Measurements from ENCODE around the gene C19orf47. TPM values are rescaled to one million over a fixed set of nuclear protein-coding genes. Genes with fewer than 3 reads are reported as not detected.

The C19orf47 gene
- total RNA-seq, 1 donor from 2014 or later = 25.8 TPM

- H3K4me3 Mint-ChIP-seq (ENCODE audit: unreplicated experiment) = peak overlapping the region; percentile 66
- H3K27me3 Mint-ChIP-seq (ENCODE audit: unreplicated experiment) = peaks cover 2% of the 10 kb centered on the region
- H3K4me1 Mint-ChIP-seq (ENCODE audit: low read depth, unreplicated experiment) = peaks cover 10% of the 10 kb centered on the region
- no peak for TF ChIP-seq CTCF (IDR thresholded peaks at IDR 0.05; ENCODE audit: partially characterized antibody, unreplicated experiment)
- H3K36me3 Mint-ChIP-seq (ENCODE audit: unreplicated experiment) = peaks cover 5% of the 10 kb centered on the region
- no peak for DNase-seq
- peaks cover 12% of the 10 kb centered on the region for H3K9me3 Mint-ChIP-seq (ENCODE audit: unreplicated experiment)
- peak overlapping the region; percentile 62 for H3K27ac Mint-ChIP-seq (ENCODE audit: unreplicated experiment)
Observed at GRCh38 chr19:40355975-40356680, 7.9 kb upstream of the C19orf47 start.

- no peak for TF ChIP-seq CTCF (IDR thresholded peaks at IDR 0.05; ENCODE audit: partially characterized antibody, unreplicated experiment)
- H3K36me3 Mint-ChIP-seq (ENCODE audit: unreplicated experiment) = peaks cover 5% of the 10 kb centered on the region
- H3K4me1 Mint-ChIP-seq (ENCODE audit: low read depth, unreplicated experiment) = peaks cover 6% of the 10 kb centered on the region
- peaks cover 14% of the 10 kb centered on the region for H3K9me3 Mint-ChIP-seq (ENCODE audit: unreplicated experiment)
- peak overlapping the region; percentile 100 for H3K4me3 Mint-ChIP-seq (ENCODE audit: unreplicated experiment)
- H3K27me3 Mint-ChIP-seq (ENCODE audit: unreplicated experiment) = peaks cover 5% of the 10 kb centered on the region
- DNase-seq = no peak
- peak overlapping the region; percentile 100 for H3K27ac Mint-ChIP-seq (ENCODE audit: unreplicated experiment)
Observed at GRCh38 chr19:40348961-40349507, 837 bp upstream of the C19orf47 start.

DNA sequence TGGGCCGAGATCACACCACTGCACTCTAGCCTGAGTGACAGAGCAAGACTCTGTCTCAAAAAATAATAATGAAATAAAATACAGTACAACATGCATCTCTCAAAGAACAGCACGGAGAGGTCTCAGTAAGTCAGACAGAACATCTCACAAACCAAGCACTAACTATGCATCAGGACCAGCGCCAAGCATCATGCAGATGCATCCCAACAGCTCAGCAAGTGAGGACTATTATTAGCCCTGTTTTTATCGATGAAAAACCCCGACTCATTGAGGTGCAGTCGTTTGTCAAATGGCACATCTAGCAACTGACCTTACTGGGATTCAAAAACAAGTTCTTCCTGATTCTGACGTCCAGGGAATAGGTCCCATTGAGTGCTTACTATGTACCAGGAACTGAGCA, 3.8 kb downstream of the C19orf47 start:
- Mint-ChIP-seq H3K27ac (ENCODE audit: unreplicated experiment) (no peak overlapping the region), H3K4me1 (ENCODE audit: low read depth, unreplicated experiment) (peaks cover 10% of the 10 kb centered on the region), H3K27me3 (ENCODE audit: unreplicated experiment) (peaks cover 6% of the 10 kb centered on the region), H3K9me3 (ENCODE audit: unreplicated experiment) (peaks cover 7% of the 10 kb centered on the region), H3K36me3 (ENCODE audit: unreplicated experiment) (peaks cover 5% of the 10 kb centered on the region), H3K4me3 (ENCODE audit: unreplicated experiment) (no peak overlapping the region)
- no peak for DNase-seq
- TF ChIP-seq CTCF (IDR thresholded peaks at IDR 0.05; ENCODE audit: partially characterized antibody, unreplicated experiment) = no peak

- DNase-seq = no peak
- Mint-ChIP-seq H3K27me3 (ENCODE audit: unreplicated experiment) (peaks cover 2% of the 10 kb centered on the region), H3K9me3 (ENCODE audit: unreplicated experiment) (peaks cover 1% of the 10 kb centered on the region), H3K27ac (ENCODE audit: unreplicated experiment) (no peak overlapping the region), H3K36me3 (ENCODE audit: unreplicated experiment) (no peaks in the 10 kb centered on the region), H3K4me1 (ENCODE audit: low read depth, unreplicated experiment) (peaks cover 9% of the 10 kb centered on the region), H3K4me3 (ENCODE audit: unreplicated experiment) (peak overlapping the region; percentile 46)
- TF ChIP-seq CTCF (IDR thresholded peaks at IDR 0.05; ENCODE audit: partially characterized antibody, unreplicated experiment) = no peak
Observed at GRCh38 chr19:40342644-40343311, 5.4 kb downstream of the C19orf47 start.
